ENCODE measurements around the gene AMPD3.

The AMPD3 gene

GRCh38 chr11:10540915-10541560 is 86.0 kb downstream of the AMPD3 start, which contains the start of gene RNF141:
TSS of gene RNF141 (minus strand) at chr11:10541187. CDS start at chr11:10534158, 7,029 bp downstream.
- DNase-seq (ENCODE audit: low spot score): peak; percentile 92

GRCh38 chr11:10541561-10541930 is 86.5 kb downstream of the AMPD3 start:
- no peak for DNase-seq (ENCODE audit: low spot score)

GRCh38 chr11:10542776-10543175 is 87.7 kb downstream of the AMPD3 start:
- DNase-seq (ENCODE audit: low spot score): no peak

- no peak for DNase-seq (ENCODE audit: low spot score)
Measured at GRCh38 chr11:10543782-10544181, 88.7 kb downstream of the AMPD3 start.

- DNase-seq (ENCODE audit: low spot score): no peak
Measured at GRCh38 chr11:10544491-10545465, 89.7 kb downstream of the AMPD3 start.

DNA sequence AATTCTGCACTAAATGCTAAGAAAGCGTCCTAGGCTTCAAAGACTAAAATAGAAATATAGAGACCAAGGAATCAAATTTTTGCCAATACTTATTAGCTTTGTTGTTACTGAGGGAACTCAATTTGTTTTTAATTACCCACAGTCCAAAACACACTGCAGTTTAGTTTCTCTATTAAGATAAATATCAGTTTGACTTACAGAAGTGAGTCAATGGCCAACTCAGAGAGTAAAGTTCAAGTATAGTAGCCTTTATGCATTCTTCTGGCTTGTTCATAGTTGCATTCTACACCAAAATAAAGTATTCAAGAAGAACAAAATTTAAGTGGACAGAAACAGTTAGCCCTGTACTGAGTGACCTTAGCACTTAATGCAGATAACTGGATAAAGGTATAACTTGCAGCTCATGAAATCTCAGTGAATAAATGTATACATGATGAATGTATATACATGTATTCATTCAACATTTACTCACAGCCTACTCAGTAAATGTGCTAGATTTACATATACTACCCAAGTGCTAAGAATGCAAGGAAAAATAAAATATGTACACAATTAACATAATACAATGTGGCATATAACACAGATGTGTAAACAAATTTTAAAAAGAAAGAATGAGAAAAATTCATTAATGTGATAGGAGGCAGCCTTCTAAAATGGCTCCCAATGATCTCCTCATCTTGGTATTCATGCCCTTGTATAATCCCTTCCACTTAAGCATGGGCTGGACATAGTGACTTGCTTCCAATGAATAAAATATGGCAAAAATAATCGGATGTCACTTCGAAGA is 95.6 kb downstream of the AMPD3 start:
- DNase-seq (ENCODE audit: low spot score): no peak

DNA sequence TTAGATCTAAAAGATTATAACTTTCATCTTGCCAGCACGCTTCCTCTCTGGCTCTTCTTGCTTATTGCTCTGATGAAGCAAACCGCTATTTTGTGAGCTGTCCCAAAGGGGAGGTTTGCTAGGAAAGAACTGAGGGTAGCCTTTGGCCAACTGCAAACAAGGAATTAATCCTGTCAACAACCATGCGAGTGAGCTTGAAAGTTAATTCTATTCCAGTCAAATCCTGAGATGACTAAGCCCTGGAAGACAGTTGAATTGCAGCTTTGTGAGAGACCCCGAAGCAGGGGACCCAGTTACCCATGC is 96.2 kb downstream of the AMPD3 start:
- no peak for DNase-seq (ENCODE audit: low spot score)

DNA sequence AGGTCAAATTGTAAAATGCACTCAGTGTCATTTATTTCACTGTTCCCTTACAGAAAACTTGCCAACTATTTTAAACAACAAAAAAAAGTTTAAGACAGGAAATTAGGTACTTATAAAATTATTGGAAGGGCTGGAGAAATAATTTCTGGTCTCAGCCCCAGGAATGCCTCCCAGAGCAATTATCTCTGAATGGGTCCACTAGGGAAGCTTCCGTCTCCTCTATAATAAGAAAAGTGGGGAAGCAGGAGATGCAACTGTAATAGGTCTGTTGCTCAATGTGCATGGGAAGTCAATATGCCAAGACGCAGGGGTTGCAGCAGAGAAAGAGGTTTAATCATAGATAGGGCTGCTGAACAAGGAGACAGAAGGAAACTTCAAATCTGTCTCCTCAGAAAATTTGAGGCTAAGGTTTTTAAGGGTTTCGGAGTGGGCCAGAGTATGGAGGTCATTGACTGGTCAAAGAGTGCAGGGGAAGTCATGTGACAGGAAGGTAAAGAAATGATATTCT is 96.8 kb downstream of the AMPD3 start:
- DNase-seq (ENCODE audit: low spot score): no peak

DNA sequence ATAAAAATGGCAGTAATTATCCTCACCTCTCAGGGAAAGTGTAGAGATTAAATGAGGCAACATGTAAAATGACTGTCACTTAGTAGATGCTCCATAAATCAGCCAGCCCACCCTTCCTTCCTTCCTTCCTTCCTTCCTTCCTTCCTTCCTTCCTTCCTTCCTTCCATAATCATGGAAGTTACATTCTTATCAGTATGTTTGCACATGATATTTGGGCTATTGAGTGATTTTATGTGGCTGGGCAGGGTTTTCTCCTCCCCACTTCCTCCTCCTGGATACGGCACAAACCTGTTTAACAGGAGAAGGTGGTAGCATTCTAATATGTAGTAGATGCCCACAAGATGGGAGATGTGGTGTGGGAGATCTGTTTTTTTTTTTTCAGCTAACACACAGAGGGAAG is 101.5 kb downstream of the AMPD3 start:
- no peak for DNase-seq (ENCODE audit: low spot score)
